H1 (cell line): ENCODE results near the gene COMMD1. TPM values are rescaled to one million over a fixed set of nuclear protein-coding genes. Genes with fewer than 3 reads are reported as not detected.

ENCODE experiments used
- CTCF ChIA-PET: fragments of 300-600 bp; sonication (Branson Sonifier 250); formaldehyde crosslinking; loops from one replicate; lab custom pipeline; 2021; ENCODE audit not compliant: partially characterized antibody; lab: Charles Lee
- POLR2A ChIA-PET: fragments of 300-600 bp; sonication (Branson Sonifier 250); formaldehyde crosslinking; loops from one replicate; lab custom pipeline; 2021; ENCODE audit warnings: inconsistent platforms; ENCODE audit not compliant: partially characterized antibody; lab: Charles Lee
- DNase-seq, 2 experiments: peaks; one replicate each; pipeline versions ENCODE4 v3.0.0 to v3.0.0-alpha.2; 2010 to 2022; ENCODE audit warnings: low spot score in 2 of 2, low read depth in 1 of 2, mixed read lengths in 1 of 2
- FAIRE-seq: peaks from 2 replicates; lab custom pipeline; 2011; peaks lifted over from hg19 to GRCh38; lab: Jason Lieb, UNC
- H2AFZ ChIP-seq: 2 replicates; pipeline ENCODE4 v1.8.1; 2012; ENCODE audit warnings: low read length, inconsistent platforms
- H2AK5ac ChIP-seq: 2 replicates; pipeline ENCODE4 v1.6.1; 2013; ENCODE audit warnings: low read depth, low read length
- H2BK120ac ChIP-seq: replicated peaks from 2 replicates; pipeline ENCODE3; 2013; ENCODE audit warnings: low read depth, low read length, inconsistent platforms
- H2BK12ac ChIP-seq: 2 replicates; pipeline ENCODE4 v1.6.1; 2013; ENCODE audit warnings: low read depth, low read length
- H2BK15ac ChIP-seq: 2 replicates; pipeline ENCODE4 v1.6.1; 2013; ENCODE audit warnings: low read length
- H2BK20ac ChIP-seq: 2 replicates; pipeline ENCODE4 v1.6.1; 2013; ENCODE audit warnings: low read length
- H2BK5ac ChIP-seq: 2 replicates; pipeline ENCODE4 v1.6.1; 2013; ENCODE audit warnings: low read depth, low read length
- H3K14ac ChIP-seq: 2 replicates; pipeline ENCODE4 v1.6.1; 2013; ENCODE audit warnings: inconsistent platforms; ENCODE audit not compliant: insufficient read length
- H3K18ac ChIP-seq: 2 replicates; pipeline ENCODE4 v1.6.1; 2013; ENCODE audit warnings: low read length; ENCODE audit errors: extremely low read depth
- H3K23ac ChIP-seq: 2 replicates; pipeline ENCODE4 v1.6.1; 2013; ENCODE audit warnings: inconsistent platforms; ENCODE audit not compliant: insufficient read length
- H3K23me2 ChIP-seq: 2 replicates; pipeline ENCODE4 v1.6.1; 2013; ENCODE audit warnings: low read depth, low read length
- H3K27ac ChIP-seq: 2 replicates; pipeline ENCODE4 v1.6.1; 2011; ENCODE audit warnings: low read depth, low read length, inconsistent platforms
- H3K27me3 ChIP-seq, 4 experiments: replicated peaks in 1 of 4; 1 replicate in 1 of 4; 2 replicates in 3 of 4; pipeline versions ENCODE4 v1.6.1 to v1.8.1; 2011 to 2013; ENCODE audit warnings: low read length in 3 of 4, mild to moderate bottlenecking in 3 of 4, inconsistent platforms in 2 of 4, mixed read lengths in 2 of 4, moderate library complexity in 1 of 4; ENCODE audit not compliant: control insufficient read depth in 3 of 4, insufficient read depth in 3 of 4; ENCODE audit errors: extremely low read depth in 1 of 4
- H3K36me3 ChIP-seq, 4 experiments: 2 replicates each; pipeline versions ENCODE4 v1.6.1 to v1.8.1; 2011 to 2013; ENCODE audit warnings: mild to moderate bottlenecking in 4 of 4, low read length in 3 of 4, moderate library complexity in 2 of 4, control low read depth in 1 of 4, inconsistent platforms in 1 of 4; ENCODE audit not compliant: insufficient read depth in 4 of 4, control insufficient read depth in 2 of 4
- H3K4ac ChIP-seq: replicated peaks from 2 replicates; pipeline ENCODE3; 2013; ENCODE audit warnings: low read length, low read depth, mixed read lengths, inconsistent platforms; ENCODE audit not compliant: insufficient read length
- H3K4me1 ChIP-seq, 4 experiments: replicated peaks in 1 of 4; 1 replicate in 1 of 4; 2 replicates in 3 of 4; pipeline versions ENCODE4 v1.6.1 to v1.8.1; 2011 to 2013; ENCODE audit warnings: low read length in 3 of 4, inconsistent platforms in 2 of 4, mixed read lengths in 1 of 4; ENCODE audit not compliant: insufficient read depth in 4 of 4, control insufficient read depth in 3 of 4
- H3K4me2 ChIP-seq, 2 experiments: 2 replicates each; pipeline versions ENCODE4 v1.6.1 to v1.8.1; 2011 to 2013; ENCODE audit warnings: low read depth in 2 of 2, low read length in 2 of 2, control low read depth in 1 of 2, inconsistent platforms in 1 of 2, mild to moderate bottlenecking in 1 of 2; ENCODE audit not compliant: insufficient read depth in 1 of 2
- H3K4me3 ChIP-seq, 4 experiments: fragments of 200-600, 300-600 bp in 1 of 4; sonication (generic), shearing (Covaris generic), sonication (Bioruptor Twin) in 1 of 4; 2 replicates each; pipeline versions ENCODE4 v1.5.1 to v1.8.1; 2011 to 2016; ENCODE audit warnings: low read length in 4 of 4, low read depth in 3 of 4, control low read depth in 2 of 4, inconsistent platforms in 2 of 4, mild to moderate bottlenecking in 2 of 4, mixed read lengths in 1 of 4, moderate library complexity in 1 of 4; ENCODE audit not compliant: insufficient read depth in 2 of 4; ENCODE audit errors: extremely low read depth in 1 of 4
- H3K56ac ChIP-seq: replicated peaks from 2 replicates; pipeline ENCODE3; 2013; ENCODE audit warnings: low read depth, mild to moderate bottlenecking, mixed read lengths, low read length, inconsistent platforms; ENCODE audit not compliant: insufficient read length
- H3K79me1 ChIP-seq: 2 replicates; pipeline ENCODE4 v1.6.1; 2013; ENCODE audit warnings: low read depth, low read length, control low read depth
- H3K79me2 ChIP-seq, 2 experiments: 2 replicates each; pipeline versions ENCODE4 v1.6.1 to v1.8.1; 2012 to 2013; ENCODE audit warnings: low read length in 2 of 2, mild to moderate bottlenecking in 2 of 2, inconsistent platforms in 1 of 2; ENCODE audit not compliant: insufficient read depth in 2 of 2, control insufficient read depth in 1 of 2
- H3K9ac ChIP-seq, 4 experiments: replicated peaks in 1 of 4; 1 replicate in 1 of 4; 2 replicates in 3 of 4; pipeline versions ENCODE4 v1.6.1 to v1.8.1; 2011 to 2013; ENCODE audit warnings: low read depth in 3 of 4, low read length in 3 of 4, control low read depth in 2 of 4, mild to moderate bottlenecking in 2 of 4, moderate library complexity in 2 of 4, inconsistent platforms in 1 of 4; ENCODE audit errors: extremely low read depth in 1 of 4
- H3K9me3 ChIP-seq, 2 experiments: 2 replicates each; pipeline versions ENCODE4 v1.6.1 to v1.8.1; 2012 to 2013; ENCODE audit warnings: mild to moderate bottlenecking in 2 of 2, moderate library complexity in 2 of 2, control low read depth in 1 of 2, inconsistent platforms in 1 of 2, low read depth in 1 of 2, low read length in 1 of 2, mixed read lengths in 1 of 2; ENCODE audit not compliant: insufficient read depth in 2 of 2
- H4K20me1 ChIP-seq, 2 experiments: replicated peaks in 1 of 2; 2 replicates each; pipeline versions ENCODE3 to v1.8.1; 2011 to 2013; ENCODE audit warnings: inconsistent platforms in 2 of 2, low read length in 2 of 2, mild to moderate bottlenecking in 1 of 2; ENCODE audit not compliant: insufficient read depth in 2 of 2, control insufficient read depth in 1 of 2
- H4K5ac ChIP-seq: 2 replicates; pipeline ENCODE4 v1.6.1; 2013; ENCODE audit warnings: low read length, low read depth, mixed read lengths, inconsistent platforms; ENCODE audit not compliant: insufficient read length
- H4K8ac ChIP-seq: 2 replicates; pipeline ENCODE4 v1.8.0; 2013; ENCODE audit warnings: mild to moderate bottlenecking, moderate library complexity, low read length, inconsistent platforms; ENCODE audit not compliant: insufficient read depth; ENCODE audit errors: extremely low read depth
- H4K91ac ChIP-seq: replicated peaks from 2 replicates; pipeline ENCODE3; 2013; ENCODE audit warnings: low read length, mixed read lengths, inconsistent platforms; ENCODE audit not compliant: insufficient read length
- BCL11A ChIP-seq, 2 experiments: IDR thresholded peaks; one replicate each; pipeline ENCODE4 v1.6.1; 2011; ENCODE audit warnings: low read depth in 2 of 2, low read length in 2 of 2, mild to moderate bottlenecking in 2 of 2
- CBX8 ChIP-seq: fragments of 300-800, 300-1000 bp; sonication (generic); IDR thresholded peaks from 2 replicates; pipeline ENCODE4 v1.7.1; 2016; ENCODE audit warnings: low read depth, low read length, borderline replicate concordance
- WGBS, 2 experiments: shearing (Covaris generic) in 1 of 2; methylation state at CpG; one replicate each; pipeline versions ENCODE4 v1.1.6 to v1.1.7; 2013 to 2015; ENCODE audit warnings: low lambda C conversion rate in 2 of 2, mixed read lengths in 2 of 2, inconsistent platforms in 1 of 2, low coverage in 1 of 2, missing lambda C conversion rate in 1 of 2; ENCODE audit not compliant: insufficient replicate concordance in 2 of 2, insufficient coverage in 1 of 2, insufficient read length in 1 of 2; ENCODE audit errors: extremely low coverage in 1 of 2, missing lambda C conversion rate in 1 of 2; 5-methylcytosine and 5-hydroxymethylcytosine counted together
- polyA plus RNA-seq, 7 experiments: library from polyadenylated mRNA; depleted of rRNA in 3 of 7; stranded (reverse) in 5 of 7; unstranded in 2 of 7; fragments of >200 nt in 5 of 7; fragments of 200-250 nt in 2 of 7; gene quantifications; 1 replicate in 5 of 7; 2 replicates in 1 of 7; 4 replicates in 1 of 7; pipeline versions ENCODE4 v1.2.1 to v1.2.3, GENCODE V29; 2011 to 2013; ENCODE audit warnings: missing spikeins in 2 of 7, mixed read lengths in 2 of 7
- total RNA-seq: library from RNA; stranded (reverse); fragmentation: NEBNext Ultra II Directional; extraction: Animal tissue kit (Norgen Biotek cat#: 25700); gene quantifications from 2 replicates; pipeline ENCODE4 v1.2.1, GENCODE V29; 2021

COMMD1 gene
- total and polyA plus RNA-seq, 2 of the 8 experiments (the other 6 are each of a cell fraction or from before 2014, with no cell fraction given): 23.5 to 28.3 TPM

DNA sequence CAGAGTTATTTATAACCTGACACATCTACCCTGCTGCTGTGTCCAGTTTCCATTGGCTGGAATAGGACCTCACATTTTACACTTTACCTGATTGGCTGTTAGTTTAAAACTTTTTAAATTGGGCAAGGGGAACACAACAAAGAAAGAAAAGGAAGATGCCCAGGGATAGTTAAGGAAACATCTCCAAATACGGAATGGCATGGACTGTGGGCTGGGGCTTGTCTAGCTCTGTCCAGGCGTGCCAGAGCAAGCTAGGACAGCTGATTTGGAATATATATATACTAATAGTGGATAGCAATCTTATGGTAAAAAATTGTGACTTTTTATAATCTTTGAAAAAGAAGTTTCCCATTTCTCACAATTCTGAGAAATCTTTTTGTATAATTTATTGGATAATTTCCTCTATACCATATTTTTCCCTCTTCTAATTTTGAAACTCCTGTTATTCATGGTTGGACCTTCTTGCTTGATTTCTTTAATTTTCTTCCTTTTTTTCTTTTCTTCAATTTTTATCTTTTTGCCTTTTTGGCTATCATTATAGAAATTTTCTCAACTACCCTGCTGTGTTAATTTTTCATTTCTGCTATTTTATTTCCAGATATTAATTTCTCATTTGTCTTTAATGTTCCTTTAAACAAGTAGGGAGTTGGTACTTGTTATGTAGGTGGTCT lies 55.9 kb downstream of the COMMD1 start:
- 73% methylated on average over 2 of the region's 2 CpGs; no CpG with 5 or more reads in 1 of the 2 experiments for WGBS, 2 experiments
- Histone ChIP-seq H2BK12ac (0 out of 2 replicates have a peak overlapping the region, but pooled peaks have one; percentile 60), H3K9ac (no peak overlapping the region), H3K4me1 (peaks cover 0 to 7% (median 0%) of the 10 kb centered on the region in 4 experiments; a peak in 1 of 7 replicates), H2BK120ac (no peak overlapping the region), H3K79me2 (no peaks in the 10 kb centered on the region), H4K8ac (no peak overlapping the region), H3K18ac (no peak overlapping the region), H2AFZ (no peak overlapping the region), H3K4me2 (no peak overlapping the region), H3K27me3 (no peaks in the 10 kb centered on the region), H4K20me1 (no peaks in the 10 kb centered on the region), H3K36me3 (no peaks in the 10 kb centered on the region), H3K4me3 (no peak overlapping the region), H3K27ac (no peak overlapping the region), H3K14ac (no peak overlapping the region), H2BK20ac (no peak overlapping the region), H2BK15ac (no peak overlapping the region), H3K23ac (no peak overlapping the region), H3K79me1 (no peaks in the 10 kb centered on the region), H4K5ac (no peak overlapping the region), H2AK5ac (no peak overlapping the region), H3K23me2 (no peaks in the 10 kb centered on the region), H3K56ac (no peak overlapping the region), H2BK5ac (peak overlapping the region; percentile 44; the same call in 1 of the 2 replicates), H3K4ac (no peak overlapping the region), H4K91ac (no peak overlapping the region), H3K9me3 (no peaks in the 10 kb centered on the region)
- FAIRE-seq (no peak), DNase-seq (no peak)
- POLR2A ChIA-PET: no interaction called here
- CTCF ChIA-PET: no interaction called here
- TF ChIP-seq BCL11A (IDR thresholded peaks at IDR 0.05; ENCODE audit: low read depth in 2 of 2, low read length in 2 of 2) (no peak), CBX8 (no peak)
